NCI-H526 treated with DMSO at 0.1 percent for 48 hours (cell line): ENCODE results near the gene GCC2.
"Not testable (repeated sequence)": the region's sequence is repeated elsewhere in the genome, so short reads cannot be mapped to it uniquely, and the experiment has no call there.

ENCODE experiments used
- DNase-seq: peaks from one replicate; lab custom pipeline; 2025; lab: John Stamatoyannopoulos, UW

The GCC2 gene, protein sequence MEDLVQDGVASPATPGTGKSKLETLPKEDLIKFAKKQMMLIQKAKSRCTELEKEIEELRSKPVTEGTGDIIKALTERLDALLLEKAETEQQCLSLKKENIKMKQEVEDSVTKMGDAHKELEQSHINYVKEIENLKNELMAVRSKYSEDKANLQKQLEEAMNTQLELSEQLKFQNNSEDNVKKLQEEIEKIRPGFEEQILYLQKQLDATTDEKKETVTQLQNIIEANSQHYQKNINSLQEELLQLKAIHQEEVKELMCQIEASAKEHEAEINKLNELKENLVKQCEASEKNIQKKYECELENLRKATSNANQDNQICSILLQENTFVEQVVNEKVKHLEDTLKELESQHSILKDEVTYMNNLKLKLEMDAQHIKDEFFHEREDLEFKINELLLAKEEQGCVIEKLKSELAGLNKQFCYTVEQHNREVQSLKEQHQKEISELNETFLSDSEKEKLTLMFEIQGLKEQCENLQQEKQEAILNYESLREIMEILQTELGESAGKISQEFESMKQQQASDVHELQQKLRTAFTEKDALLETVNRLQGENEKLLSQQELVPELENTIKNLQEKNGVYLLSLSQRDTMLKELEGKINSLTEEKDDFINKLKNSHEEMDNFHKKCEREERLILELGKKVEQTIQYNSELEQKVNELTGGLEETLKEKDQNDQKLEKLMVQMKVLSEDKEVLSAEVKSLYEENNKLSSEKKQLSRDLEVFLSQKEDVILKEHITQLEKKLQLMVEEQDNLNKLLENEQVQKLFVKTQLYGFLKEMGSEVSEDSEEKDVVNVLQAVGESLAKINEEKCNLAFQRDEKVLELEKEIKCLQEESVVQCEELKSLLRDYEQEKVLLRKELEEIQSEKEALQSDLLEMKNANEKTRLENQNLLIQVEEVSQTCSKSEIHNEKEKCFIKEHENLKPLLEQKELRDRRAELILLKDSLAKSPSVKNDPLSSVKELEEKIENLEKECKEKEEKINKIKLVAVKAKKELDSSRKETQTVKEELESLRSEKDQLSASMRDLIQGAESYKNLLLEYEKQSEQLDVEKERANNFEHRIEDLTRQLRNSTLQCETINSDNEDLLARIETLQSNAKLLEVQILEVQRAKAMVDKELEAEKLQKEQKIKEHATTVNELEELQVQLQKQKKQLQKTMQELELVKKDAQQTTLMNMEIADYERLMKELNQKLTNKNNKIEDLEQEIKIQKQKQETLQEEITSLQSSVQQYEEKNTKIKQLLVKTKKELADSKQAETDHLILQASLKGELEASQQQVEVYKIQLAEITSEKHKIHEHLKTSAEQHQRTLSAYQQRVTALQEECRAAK (N-terminal part only)

GRCh38 chr2:108448678-108449409, at the start of gene GCC2:
Gene GCC2 (plus strand): TSS chr2:108449206. CDS start chr2:108449275, 69 bp downstream.
- peak; percentile 83 for DNase-seq

- DNase-seq = no peak
Observed at GRCh38 chr2:108399479-108399878, 49.5 kb upstream of the GCC2 start.

- DNase-seq = no peak
Observed at GRCh38 chr2:108401800-108402199, 47.2 kb upstream of the GCC2 start.

DNA sequence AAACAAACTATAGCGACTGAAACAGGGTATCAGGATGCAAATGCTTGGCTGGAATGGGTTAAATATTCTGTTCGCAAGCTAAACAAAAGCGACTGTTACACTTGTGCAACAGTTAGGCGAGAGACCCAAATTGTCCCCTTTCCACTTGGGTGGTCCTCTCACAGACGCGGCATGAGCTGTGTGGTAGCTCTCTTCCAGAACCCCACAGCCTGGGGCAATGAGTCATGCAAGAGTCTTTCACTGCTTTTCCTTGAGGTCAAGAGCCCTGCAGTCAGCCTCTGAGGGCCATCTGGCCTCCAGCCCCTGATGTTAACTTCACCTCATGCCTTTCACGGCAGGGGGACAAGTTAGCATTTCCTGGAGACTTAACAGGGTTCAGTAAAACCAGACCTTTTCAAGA, 45.5 kb upstream of the GCC2 start:
- no peak for DNase-seq

GRCh38 chr2:108404784-108405397, 44.1 kb upstream of the GCC2 start:
- no peak for DNase-seq

GRCh38 chr2:108407864-108408729, 40.9 kb upstream of the GCC2 start:
- no peak for DNase-seq

DNA sequence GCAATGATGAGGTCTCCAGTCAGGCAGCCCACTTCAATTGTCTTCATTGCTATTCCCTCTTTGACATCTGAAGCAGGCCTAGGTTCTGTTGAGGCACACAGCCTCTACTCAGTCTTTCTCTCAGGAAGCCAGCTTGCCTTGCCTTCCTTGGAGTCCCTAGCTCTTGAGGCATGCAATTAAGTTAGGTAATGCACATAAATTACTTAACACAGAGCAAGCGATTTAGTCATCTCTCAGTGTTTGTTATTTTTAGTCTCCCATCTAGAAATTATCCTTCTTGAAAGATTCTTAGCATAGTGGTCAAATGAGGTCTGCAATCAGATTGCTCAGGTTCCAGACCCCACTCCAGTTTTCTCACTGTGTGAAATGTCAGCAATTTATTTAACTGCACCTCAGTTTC, 39.2 kb upstream of the GCC2 start:
- no peak for DNase-seq

GRCh38 chr2:108412995-108413710, 35.9 kb upstream of the GCC2 start:
- no peak for DNase-seq

GRCh38 chr2:108413711-108414095, 35.3 kb upstream of the GCC2 start:
- no peak for DNase-seq

- no peak for DNase-seq
Observed at GRCh38 chr2:108414256-108414876, 34.6 kb upstream of the GCC2 start.

GRCh38 chr2:108414945-108415344, 34.1 kb upstream of the GCC2 start:
- DNase-seq = no peak

DNA sequence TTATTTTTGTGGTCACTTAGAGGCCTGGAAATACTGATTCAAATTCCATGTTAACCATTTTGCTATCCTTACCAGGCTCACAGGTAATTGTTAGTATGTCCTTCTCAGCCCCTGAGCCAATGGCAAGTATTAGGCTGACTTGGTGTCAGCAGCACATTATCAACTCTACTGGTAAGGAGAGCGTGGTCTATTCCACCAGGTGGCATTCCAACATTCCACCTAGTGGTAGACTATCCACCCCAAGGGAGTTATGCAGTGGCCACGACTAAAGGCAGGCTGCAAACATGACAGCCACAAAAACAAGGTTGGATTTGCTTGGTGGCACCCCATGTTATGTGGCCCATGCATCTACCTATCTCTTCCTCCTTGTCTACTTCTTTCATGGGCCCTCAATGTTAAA, 31.8 kb upstream of the GCC2 start:
- no peak for DNase-seq

GRCh38 chr2:108418416-108418815, 30.6 kb upstream of the GCC2 start:
- no peak for DNase-seq

GRCh38 chr2:108423067-108423466, 25.9 kb upstream of the GCC2 start:
- DNase-seq = no peak

DNA sequence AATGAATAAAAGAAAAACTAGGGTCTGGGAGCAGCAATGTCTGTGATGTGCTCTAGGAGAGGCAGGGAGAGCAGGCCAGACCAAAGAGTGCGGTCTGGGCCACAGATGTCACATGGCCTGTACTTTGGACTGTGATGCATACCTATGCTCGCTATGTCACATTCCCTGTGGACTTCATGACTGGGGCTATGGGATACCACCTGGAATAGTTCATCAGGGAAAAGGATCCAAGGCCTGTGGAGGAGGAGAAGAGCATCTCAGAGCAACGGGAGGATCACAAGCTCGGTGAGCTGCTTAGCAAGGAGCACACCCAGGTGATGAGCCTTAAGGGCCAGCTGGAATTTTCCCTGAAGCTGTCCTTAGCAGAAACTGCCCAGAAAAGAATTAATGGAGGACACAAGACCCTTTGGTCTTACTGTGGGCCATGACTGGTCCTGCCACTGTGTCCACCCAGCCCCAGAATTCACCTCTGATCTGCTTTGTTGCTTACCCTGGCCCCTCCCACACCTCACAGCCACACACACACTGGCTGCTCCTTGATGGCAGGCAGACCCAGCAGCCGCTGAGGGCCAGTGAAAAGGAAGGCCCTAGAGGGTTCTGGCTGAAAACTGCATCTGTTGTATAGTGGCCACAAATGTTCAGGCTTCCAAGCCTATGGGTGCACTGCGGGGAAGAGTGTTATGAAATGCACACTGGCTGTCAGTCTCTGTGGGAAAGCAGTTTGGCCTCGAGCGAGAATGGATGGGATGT, 25.3 kb upstream of the GCC2 start:
- DNase-seq = no peak

GRCh38 chr2:108428286-108429009, 20.6 kb upstream of the GCC2 start:
- DNase-seq = no peak

DNA sequence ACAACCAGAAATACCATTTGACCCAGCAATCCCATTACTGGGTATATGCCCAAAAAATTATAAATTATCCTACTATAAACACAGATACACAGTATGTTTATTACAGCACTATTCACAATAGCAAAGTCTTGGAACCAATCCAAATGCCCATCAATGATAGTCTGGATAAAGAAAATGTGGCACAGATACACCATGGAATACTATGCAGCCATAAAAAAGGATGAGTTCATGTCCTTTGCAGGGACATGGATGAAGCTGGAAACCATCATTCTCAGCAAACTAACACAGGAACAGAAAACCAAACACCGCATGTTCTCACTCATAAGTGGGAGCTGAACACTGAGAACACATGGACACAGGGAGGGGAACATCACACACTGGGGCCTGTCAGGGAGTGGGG, 13.4 kb upstream of the GCC2 start:
- DNase-seq = not testable (repeated sequence)

DNA sequence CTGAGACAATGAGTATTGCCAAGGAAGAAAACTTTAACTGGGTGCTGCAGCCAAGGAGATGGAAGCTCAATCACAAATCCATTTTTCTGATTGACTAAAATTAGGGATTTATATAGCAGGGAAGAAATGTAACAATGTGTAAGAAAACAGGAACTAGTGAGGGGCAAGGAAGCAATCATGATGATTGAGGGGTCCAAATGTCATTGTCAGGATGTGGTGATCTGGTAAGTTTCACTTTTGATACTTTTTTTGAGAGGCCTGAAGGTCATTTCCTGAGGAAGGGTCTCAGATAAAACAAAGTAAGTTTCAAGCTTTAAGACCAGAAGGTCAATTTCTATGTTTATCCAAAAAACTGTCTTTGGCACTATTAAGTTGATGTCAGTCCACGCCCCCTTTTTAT, 12.0 kb upstream of the GCC2 start:
- no peak for DNase-seq
